Measurements from ENCODE around the gene PRRG2.

PRRG2 gene

GRCh38 chr19:49555600-49556411 lies 25.3 kb upstream of the PRRG2 start:
- Histone ChIP-seq H3K79me2 (ENCODE audit: insufficient read depth, low read length) (no peaks in the 10 kb centered on the region), H3K27ac (ENCODE audit: low read length) (no peak overlapping the region), H3K4me1 (ENCODE audit: insufficient read depth, low read length) (no peaks in the 10 kb centered on the region), H3K4me3 (ENCODE audit: low read depth in 1 of 2, low read length in 2 of 2) (no peak overlapping the region), H3K36me3 (ENCODE audit: insufficient read depth, low read length) (peaks cover 51% of the 10 kb centered on the region), H3K27me3 (ENCODE audit: insufficient read depth, low read length, poor library complexity) (no peaks in the 10 kb centered on the region), H4K20me1 (ENCODE audit: insufficient read depth, low read length) (peaks cover 9% of the 10 kb centered on the region; the same call in 1 of the 2 replicates), H3K9me3 (ENCODE audit: insufficient read depth, low read length, severe bottlenecking) (no peaks in the 10 kb centered on the region), H3K4me2 (ENCODE audit: insufficient read depth, low read length) (no peak overlapping the region), H3K9ac (ENCODE audit: low read depth, low read length) (no peak overlapping the region), H2AFZ (ENCODE audit: low read depth, low read length) (no peak overlapping the region)
- peak; percentile 63; the same call in 1 of the 3 replicates for ATAC-seq (ENCODE audit: insufficient read depth, low read depth)
- TF ChIP-seq CTCF (IDR thresholded peaks at IDR 0.05; ENCODE audit: borderline replicate concordance, extremely low read depth, low read length, poor library complexity, severe bottlenecking), result no peak
- TF ChIP-seq EZH2 (IDR thresholded peaks at IDR 0.05; ENCODE audit: borderline replicate concordance, low read depth, low read length, severe bottlenecking), result no peak
- DNase-seq, result peak; percentile 61

GRCh38 chr19:49556412-49557398 lies 24.4 kb upstream of the PRRG2 start:
- Histone ChIP-seq H3K27ac (ENCODE audit: low read length) (no peak overlapping the region), H3K4me3 (ENCODE audit: low read depth in 1 of 2, low read length in 2 of 2) (no peak overlapping the region), H3K9ac (ENCODE audit: low read depth, low read length) (no peak overlapping the region), H3K4me2 (ENCODE audit: insufficient read depth, low read length) (no peak overlapping the region), H3K36me3 (ENCODE audit: insufficient read depth, low read length) (peaks cover 51% of the 10 kb centered on the region), H3K9me3 (ENCODE audit: insufficient read depth, low read length, severe bottlenecking) (no peaks in the 10 kb centered on the region), H3K4me1 (ENCODE audit: insufficient read depth, low read length) (no peaks in the 10 kb centered on the region), H2AFZ (ENCODE audit: low read depth, low read length) (no peak overlapping the region), H3K27me3 (ENCODE audit: insufficient read depth, low read length, poor library complexity) (no peaks in the 10 kb centered on the region), H4K20me1 (ENCODE audit: insufficient read depth, low read length) (peaks cover 9% of the 10 kb centered on the region; the same call in 1 of the 2 replicates), H3K79me2 (ENCODE audit: insufficient read depth, low read length) (peaks cover 3% of the 10 kb centered on the region; the same call in 1 of the 2 replicates)
- no peak for DNase-seq
- ATAC-seq (ENCODE audit: insufficient read depth, low read depth), result no peak
- TF ChIP-seq CTCF (IDR thresholded peaks at IDR 0.05; ENCODE audit: borderline replicate concordance, extremely low read depth, low read length, poor library complexity, severe bottlenecking), result no peak
- no peak for TF ChIP-seq EZH2 (IDR thresholded peaks at IDR 0.05; ENCODE audit: borderline replicate concordance, low read depth, low read length, severe bottlenecking)

- no peak overlapping the region for H3K9ac ChIP-seq (ENCODE audit: low read depth, low read length)
- TF ChIP-seq CTCF (IDR thresholded peaks at IDR 0.05; ENCODE audit: borderline replicate concordance, extremely low read depth, low read length, poor library complexity, severe bottlenecking), result no peak
- no peak for TF ChIP-seq EZH2 (IDR thresholded peaks at IDR 0.05; ENCODE audit: borderline replicate concordance, low read depth, low read length, severe bottlenecking)
- H3K79me2 ChIP-seq (ENCODE audit: insufficient read depth, low read length), result peaks cover 5% of the 10 kb centered on the region
- H3K27me3 ChIP-seq (ENCODE audit: insufficient read depth, low read length, poor library complexity), result no peaks in the 10 kb centered on the region
- no peak overlapping the region for H2AFZ ChIP-seq (ENCODE audit: low read depth, low read length)
- H3K4me1 ChIP-seq (ENCODE audit: insufficient read depth, low read length), result no peaks in the 10 kb centered on the region
- H3K27ac ChIP-seq (ENCODE audit: low read length), result no peak overlapping the region
- H3K4me2 ChIP-seq (ENCODE audit: insufficient read depth, low read length), result no peak overlapping the region
- peaks cover 51% of the 10 kb centered on the region for H3K36me3 ChIP-seq (ENCODE audit: insufficient read depth, low read length)
- H3K4me3 ChIP-seq (ENCODE audit: low read depth in 1 of 2, low read length in 2 of 2), result no peak overlapping the region
- no peak for ATAC-seq (ENCODE audit: insufficient read depth, low read depth)
- H4K20me1 ChIP-seq (ENCODE audit: insufficient read depth, low read length), result peaks cover 9% of the 10 kb centered on the region; the same call in 1 of the 2 replicates
- no peaks in the 10 kb centered on the region for H3K9me3 ChIP-seq (ENCODE audit: insufficient read depth, low read length, severe bottlenecking)
- DNase-seq, result no peak
Measured at GRCh38 chr19:49557641-49558325, 23.3 kb upstream of the PRRG2 start.

Measured in DND-41 (cell line).